Esophagus muscularis mucosa (tissue), 4 donors: Measurements from ENCODE around the gene LSS. TPM values are rescaled to one million over a fixed set of nuclear protein-coding genes. Genes with fewer than 3 reads are reported as not detected.
"Not testable (repeated sequence)": the region's sequence is repeated elsewhere in the genome, so short reads cannot be mapped to it uniquely, and the experiment has no call there.

Experiments
- DNase-seq: peaks from one replicate; pipeline ENCODE4 v3.0.0-alpha.2; 2017; ENCODE audit errors: extremely low spot score
- H3K27ac ChIP-seq, 4 donors: fragments of 200-600 bp; sonication (generic); replicated peaks in 1 of 4; 1 replicate in 3 of 4; 2 replicates in 1 of 4; pipeline ENCODE4 v1.5.1; 2016 to 2019; ENCODE audit warnings: mild to moderate bottlenecking in 1 of 4
- H3K27me3 ChIP-seq, 4 donors: fragments of 200-600 bp; sonication (generic); one replicate each; pipeline versions ENCODE4 v1.5.1 to v1.6.0; 2016 to 2019
- H3K36me3 ChIP-seq, 4 donors: fragments of 200-600 bp; sonication (generic); one replicate each; pipeline ENCODE4 v1.5.1; 2016 to 2019
- H3K4me1 ChIP-seq, 4 donors: fragments of 200-600 bp; sonication (generic); one replicate each; pipeline ENCODE4 v1.5.1; 2016 to 2019
- H3K4me3 ChIP-seq, 4 donors: fragments of 200-600 bp; sonication (generic); 1 replicate in 2 of 4; 2 replicates in 2 of 4; pipeline ENCODE4 v1.5.1; 2016 to 2019; ENCODE audit warnings: mild to moderate bottlenecking in 4 of 4, moderate library complexity in 1 of 4
- H3K9me3 ChIP-seq, 4 donors: fragments of 200-600 bp; sonication (generic); 1 replicate in 3 of 4; 2 replicates in 1 of 4; pipeline ENCODE4 v1.5.1; 2016 to 2019
- EP300 ChIP-seq: sonication (generic); formaldehyde crosslinking; IDR thresholded peaks from one replicate; pipeline ENCODE4 v1.6.1; 2017; ENCODE audit warnings: antibody characterized with exemption
- POLR2A ChIP-seq: fragments of 450-650 bp; IDR thresholded peaks from one replicate; pipeline ENCODE4 v1.6.1; 2017; ENCODE audit warnings: antibody characterized with exemption, moderate library complexity, mild to moderate bottlenecking, low read depth
- POLR2AphosphoS5 ChIP-seq, 2 donors: sonication (generic); formaldehyde crosslinking; IDR thresholded peaks; one replicate each; pipeline ENCODE4 v1.6.1; 2017; ENCODE audit warnings: antibody characterized with exemption in 2 of 2
- WGBS: methylation state at CpG from one replicate; pipeline ENCODE4 v1.1.5; 2018; 5-methylcytosine and 5-hydroxymethylcytosine counted together
- intact Hi-C: fragments of 100-400 bp; cut with DNase I; formaldehyde crosslinking; loops from one replicate; pipeline ENCODE4 v1.15.1; 2023
- total RNA-seq, 4 donors: library from RNA; depleted of rRNA; stranded (reverse); fragments of >200 nt; gene quantifications; one replicate each; pipeline versions ENCODE4 v1.1.0 to v1.2.1, GENCODE V29; 2016
- TF ChIP-seq, protein P1 (sequence below), 3 experiments: fragments of 200-600 bp in 2 of 3; fragments of 450-650 bp in 1 of 3; sonication (generic) in 2 of 3; IDR thresholded peaks; one replicate each; pipeline ENCODE4 v1.5.1; 2017 to 2019; ENCODE audit warnings: antibody characterized with exemption in 3 of 3, mild to moderate bottlenecking in 2 of 3, moderate library complexity in 1 of 3

The LSS gene
- total RNA-seq, 4 donors from 2014 or later: 45.3 to 66.3 (median 53.1) TPM

DNA sequence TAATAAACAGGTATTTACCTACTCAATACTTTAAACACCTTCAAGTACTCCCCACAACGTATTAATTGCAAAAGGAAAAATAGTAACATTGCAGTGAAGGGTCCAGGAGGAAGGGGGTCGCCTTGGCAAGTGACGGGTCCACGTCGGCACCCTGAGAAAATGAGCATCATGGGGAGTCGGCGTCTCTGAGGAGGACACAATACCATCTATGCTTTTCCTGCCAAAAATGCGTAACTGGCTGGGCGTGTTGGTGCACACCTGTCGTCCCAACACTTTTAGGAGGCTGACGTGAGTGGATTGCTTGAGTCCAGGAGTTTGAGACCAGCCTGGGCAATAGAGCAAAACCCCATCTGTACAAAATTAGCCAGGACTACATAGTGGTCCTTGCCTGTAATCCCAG is 80.5 kb downstream of the LSS start:
- DNase-seq: no peak
- Histone ChIP-seq H3K36me3 (no peaks in the 10 kb centered on the region), H3K4me1 (peaks cover 4 to 17% (median 12%) of the 10 kb centered on the region in 4 donors), H3K27ac (no peak overlapping the region), H3K27me3 (peaks cover 0 to 4% (median 0%) of the 10 kb centered on the region in 4 donors), H3K9me3 (no peaks in the 10 kb centered on the region), H3K4me3 (no peak overlapping the region)
- TF ChIP-seq EP300: no peak
- 91% methylated on average over 11 of the region's 11 CpGs for WGBS
- intact Hi-C loops: loop anchor here (5.0 kb wide), 1 partner anchor 34 kb away; the partner anchor contains the start of gene SPATC1L

DNA sequence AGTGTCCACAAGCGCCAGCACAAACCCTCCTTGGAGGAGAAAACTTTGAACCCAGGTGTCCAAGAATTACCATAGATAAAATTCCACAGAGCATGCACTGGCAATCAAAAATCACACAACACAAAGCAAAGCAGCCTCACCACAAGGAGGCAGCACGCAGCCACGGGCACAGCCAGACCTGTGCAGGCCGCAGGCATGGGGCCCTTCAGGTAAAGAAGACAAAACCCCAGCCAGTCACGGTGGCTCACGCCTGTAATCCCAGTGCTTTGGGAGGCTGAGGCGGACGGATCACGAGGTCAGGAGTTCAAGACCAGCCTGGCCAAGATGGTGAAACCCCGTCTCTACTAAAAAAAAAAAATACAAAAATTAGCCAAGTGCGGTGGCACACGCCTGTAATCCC is 81.1 kb downstream of the LSS start:
- TF ChIP-seq, protein P1, sequence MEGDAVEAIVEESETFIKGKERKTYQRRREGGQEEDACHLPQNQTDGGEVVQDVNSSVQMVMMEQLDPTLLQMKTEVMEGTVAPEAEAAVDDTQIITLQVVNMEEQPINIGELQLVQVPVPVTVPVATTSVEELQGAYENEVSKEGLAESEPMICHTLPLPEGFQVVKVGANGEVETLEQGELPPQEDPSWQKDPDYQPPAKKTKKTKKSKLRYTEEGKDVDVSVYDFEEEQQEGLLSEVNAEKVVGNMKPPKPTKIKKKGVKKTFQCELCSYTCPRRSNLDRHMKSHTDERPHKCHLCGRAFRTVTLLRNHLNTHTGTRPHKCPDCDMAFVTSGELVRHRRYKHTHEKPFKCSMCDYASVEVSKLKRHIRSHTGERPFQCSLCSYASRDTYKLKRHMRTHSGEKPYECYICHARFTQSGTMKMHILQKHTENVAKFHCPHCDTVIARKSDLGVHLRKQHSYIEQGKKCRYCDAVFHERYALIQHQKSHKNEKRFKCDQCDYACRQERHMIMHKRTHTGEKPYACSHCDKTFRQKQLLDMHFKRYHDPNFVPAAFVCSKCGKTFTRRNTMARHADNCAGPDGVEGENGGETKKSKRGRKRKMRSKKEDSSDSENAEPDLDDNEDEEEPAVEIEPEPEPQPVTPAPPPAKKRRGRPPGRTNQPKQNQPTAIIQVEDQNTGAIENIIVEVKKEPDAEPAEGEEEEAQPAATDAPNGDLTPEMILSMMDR (IDR thresholded peaks at IDR 0.05): peak in 2 of 3 experiments; percentile 20 to 49
- H3K9me3 ChIP-seq, H3K27ac ChIP-seq, H3K36me3 ChIP-seq, H3K27me3 ChIP-seq, DNase-seq, H3K4me3 ChIP-seq: not testable (repeated sequence)
- peaks cover 0 to 13% (median 8%) of the 10 kb centered on the region in 4 donors for H3K4me1 ChIP-seq
- intact Hi-C loops: loop anchor here (5.0 kb wide), 1 partner anchor 35 kb away; the partner anchor contains the start of gene SPATC1L
- 78% methylated on average over 12 of the region's 12 CpGs for WGBS

DNA sequence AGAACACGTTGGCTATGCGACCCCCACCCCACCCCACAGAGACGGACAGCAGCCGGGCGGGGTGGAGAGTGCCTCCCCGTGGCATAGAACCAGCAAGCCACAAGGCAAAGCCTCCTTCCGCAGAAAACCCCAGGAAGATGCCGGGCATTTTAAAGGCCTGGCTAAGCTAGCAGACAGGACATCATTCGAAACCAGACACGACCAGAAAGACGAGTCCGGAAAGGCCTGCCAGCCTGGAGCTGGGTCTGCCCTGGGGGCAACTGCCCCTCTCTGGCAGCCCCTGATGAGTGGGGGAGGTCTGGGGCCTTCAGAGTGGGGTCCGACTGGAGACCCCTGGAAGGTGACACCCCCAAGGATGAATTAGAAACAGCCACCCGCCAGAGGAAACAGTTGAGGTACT is 81.7 kb downstream of the LSS start:
- DNase-seq: no peak
- Histone ChIP-seq H3K9me3 (no peaks in the 10 kb centered on the region), H3K27me3 (no peaks in the 10 kb centered on the region), H3K36me3 (no peaks in the 10 kb centered on the region), H3K27ac (no peak overlapping the region), H3K4me3 (no peak overlapping the region), H3K4me1 (peaks cover 0 to 13% (median 8%) of the 10 kb centered on the region in 4 donors)
- intact Hi-C loops: loop anchor here (5.0 kb wide), 1 partner anchor 35 kb away; the partner anchor contains the start of gene SPATC1L
- TF ChIP-seq POLR2A: no peak
- no peak for TF ChIP-seq POLR2AphosphoS5 (IDR thresholded peaks at IDR 0.05)
- TF ChIP-seq, protein P1 (IDR thresholded peaks at IDR 0.05): no peak
- TF ChIP-seq EP300: no peak
- WGBS: 85% methylated on average over 14 of the region's 14 CpGs

DNA sequence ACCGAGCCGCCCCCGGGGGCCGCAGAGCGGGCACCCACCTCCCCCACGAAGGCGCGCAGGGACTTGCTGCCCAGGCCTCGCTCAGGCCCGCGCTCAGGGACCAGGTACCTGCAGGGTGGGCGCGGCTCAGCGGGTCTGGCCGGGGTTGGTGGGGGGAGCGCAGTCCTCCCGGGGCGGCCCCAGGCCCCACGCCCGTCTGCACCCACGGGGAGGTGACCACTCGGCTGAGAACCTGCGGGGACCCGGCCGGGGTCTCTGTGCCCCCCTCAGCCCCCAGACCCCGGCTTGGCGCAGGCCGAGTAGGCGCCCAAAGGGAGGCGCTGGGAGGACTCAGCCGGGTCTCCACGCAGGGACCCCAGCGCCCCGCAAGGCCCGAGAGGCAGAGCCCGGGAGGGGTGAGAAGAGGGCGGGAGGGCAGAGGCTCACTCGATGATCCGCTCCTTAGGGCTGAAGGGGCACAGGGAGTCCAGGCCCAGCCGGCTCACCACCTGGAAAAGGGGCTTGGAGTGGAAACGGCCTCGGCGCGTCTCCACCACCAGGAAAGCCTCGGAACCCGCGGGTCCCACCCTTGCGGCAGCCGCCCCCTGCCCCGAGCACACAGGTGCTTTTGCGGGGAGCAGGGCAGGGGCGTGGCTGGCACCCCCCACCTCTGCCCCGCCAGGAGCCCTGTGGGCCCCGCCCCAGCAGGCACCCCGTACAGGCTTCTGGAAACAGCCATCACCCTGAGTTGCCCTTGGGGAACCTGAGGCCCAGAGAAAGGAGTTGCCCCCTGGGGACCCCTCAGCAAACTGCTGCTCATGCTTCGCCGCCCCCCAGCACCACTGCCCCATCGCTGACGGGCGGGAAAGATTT is 82.5 kb downstream of the LSS start:
- WGBS: 92% methylated on average over 21 of the region's 60 CpGs
- Histone ChIP-seq H3K9me3 (no peaks in the 10 kb centered on the region), H3K27ac (no peak overlapping the region), H3K36me3 (no peaks in the 10 kb centered on the region), H3K27me3 (no peaks in the 10 kb centered on the region), H3K4me3 (no peak overlapping the region), H3K4me1 (peaks cover 0 to 13% (median 8%) of the 10 kb centered on the region in 4 donors)
- no peak for DNase-seq
- intact Hi-C loops: loop anchor here (5.0 kb wide), 1 partner anchor 36 kb away; the partner anchor contains the start of gene SPATC1L
- TF ChIP-seq EP300: no peak
- TF ChIP-seq POLR2AphosphoS5 (IDR thresholded peaks at IDR 0.05): no peak
- TF ChIP-seq POLR2A: no peak
- TF ChIP-seq, protein P1 (IDR thresholded peaks at IDR 0.05): no peak

- no peak for TF ChIP-seq POLR2AphosphoS5 (IDR thresholded peaks at IDR 0.05)
- TF ChIP-seq, protein P1 (IDR thresholded peaks at IDR 0.05): no peak
- no peak for TF ChIP-seq EP300
- TF ChIP-seq POLR2A: no peak
- WGBS: 96% methylated on average over 29 of the region's 51 CpGs
- Histone ChIP-seq H3K27me3 (peaks cover 0 to 4% (median 0%) of the 10 kb centered on the region in 4 donors), H3K4me1 (peaks cover 0 to 13% (median 8%) of the 10 kb centered on the region in 4 donors), H3K4me3 (no peak overlapping the region), H3K9me3 (no peaks in the 10 kb centered on the region), H3K27ac (peak overlapping the region in 1 of 4 donors; percentile 14), H3K36me3 (no peaks in the 10 kb centered on the region)
- DNase-seq: no peak
- intact Hi-C loops: loop anchor here (5.0 kb wide), 1 partner anchor 37 kb away; the partner anchor contains the start of gene SPATC1L
Measured at GRCh38 chr21:46145159-46145839, 83.3 kb downstream of the LSS start.
